CD4-positive, alpha-beta T cell treated with Interleukin-15 for 4 hours (primary cell): ENCODE data around the gene DNAI1.
A peak's percentile ranks its signal among the peaks of the same experiment; 100 is the strongest.
"Not testable (repeated sequence)": the region's sequence is repeated elsewhere in the genome, so short reads cannot be mapped to it uniquely, and the experiment has no call there.

Experiments
- DNase-seq: peaks from one replicate; pipeline ENCODE4 v3.0.0-alpha.2; 2020; ENCODE audit warnings: low spot score

DNAI1 gene

DNA sequence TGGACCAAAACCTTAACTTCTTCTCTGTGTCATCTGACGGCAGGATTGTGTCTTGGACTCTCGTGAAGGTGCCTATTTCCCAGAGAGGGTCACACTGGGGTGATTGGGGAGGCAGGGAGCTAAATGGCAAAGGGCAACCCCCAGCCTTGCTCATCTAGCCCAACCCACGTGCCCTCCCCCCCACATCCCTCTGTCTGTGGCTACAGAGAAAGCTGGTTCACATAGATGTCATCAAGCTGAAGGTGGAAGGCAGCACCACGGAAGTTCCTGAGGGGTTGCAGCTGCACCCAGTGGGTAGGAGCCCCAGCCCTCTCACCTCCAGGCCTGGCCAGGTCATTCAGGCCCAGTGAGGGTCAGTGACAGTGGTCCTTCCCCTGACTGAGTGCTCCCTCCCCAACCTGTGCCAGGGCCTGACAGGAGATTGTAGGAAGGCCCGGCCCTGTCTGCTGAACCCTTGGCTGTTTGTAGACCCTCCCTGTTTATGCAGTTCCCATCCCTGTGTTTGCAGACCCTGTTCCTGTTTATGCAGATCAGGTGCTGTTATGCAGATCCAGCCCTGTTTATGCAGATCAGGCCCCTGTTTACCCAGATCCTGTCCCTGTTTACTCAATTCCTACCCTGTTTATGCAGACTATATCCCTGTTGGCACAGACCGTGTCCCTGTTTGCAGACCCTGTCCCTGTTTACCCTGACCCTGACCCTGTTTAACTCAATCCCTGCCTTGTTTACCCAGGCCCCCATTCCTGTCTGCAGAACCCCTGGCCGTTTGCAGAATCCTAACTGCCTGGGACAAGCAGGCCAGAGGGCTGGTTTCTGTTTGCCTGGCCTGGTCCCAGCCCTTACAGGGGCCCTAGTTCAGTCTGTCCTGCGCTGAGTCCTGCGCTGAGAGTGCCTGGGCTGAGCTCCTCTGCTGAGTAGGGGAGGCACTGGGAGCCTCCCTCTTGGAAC lies 53.8 kb downstream of the DNAI1 start:
- no peak for DNase-seq

DNA sequence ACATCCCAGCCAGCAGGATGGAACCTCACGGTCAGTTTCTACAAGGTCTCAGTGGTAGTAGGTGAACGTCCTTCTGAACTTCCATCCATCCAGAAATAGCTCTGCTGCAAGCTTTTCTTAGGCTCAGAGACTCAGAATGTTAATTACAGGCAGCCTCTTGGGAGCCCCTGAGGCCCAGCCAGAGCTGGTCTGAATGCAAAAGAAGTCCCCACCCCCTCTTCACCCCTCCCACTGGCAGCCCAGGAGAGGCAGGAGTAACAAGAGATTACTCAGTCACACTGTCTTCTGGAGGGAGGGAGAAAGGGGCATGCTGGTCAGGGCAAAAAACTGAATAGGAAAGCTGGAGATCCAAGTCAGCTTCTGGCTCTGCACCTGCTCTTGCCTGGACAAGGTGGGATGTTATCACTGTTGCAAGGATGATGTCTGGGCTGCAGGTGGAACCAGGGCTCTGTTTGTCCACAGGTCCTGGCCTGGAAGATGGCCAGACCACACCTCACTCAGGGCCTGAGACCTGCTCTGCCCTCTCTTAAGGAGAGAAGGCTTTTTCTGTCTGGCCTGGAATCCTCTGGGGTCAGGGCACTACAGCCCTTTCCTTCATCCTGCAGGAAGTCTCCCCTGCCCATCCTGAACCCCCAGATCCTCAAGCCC lies 55.1 kb downstream of the DNAI1 start:
- DNase-seq, result no peak

DNA sequence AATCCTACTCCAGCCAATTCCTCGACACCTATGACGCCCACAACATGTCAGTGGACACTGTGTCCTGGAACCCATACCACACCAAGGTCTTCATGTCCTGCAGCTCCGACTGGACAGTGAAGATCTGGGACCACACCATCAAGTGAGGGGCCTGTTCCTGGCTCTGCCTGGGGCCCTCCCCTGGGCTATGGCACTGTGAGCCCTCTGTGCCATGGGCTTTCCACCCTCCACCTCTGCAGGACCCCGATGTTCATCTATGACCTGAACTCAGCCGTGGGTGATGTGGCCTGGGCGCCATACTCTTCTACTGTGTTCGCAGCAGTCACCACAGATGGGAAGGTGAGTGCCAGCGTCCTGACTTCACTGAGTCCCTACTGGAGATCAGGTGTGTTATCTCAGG lies 55.8 kb downstream of the DNAI1 start:
- DNase-seq, result no peak

DNA sequence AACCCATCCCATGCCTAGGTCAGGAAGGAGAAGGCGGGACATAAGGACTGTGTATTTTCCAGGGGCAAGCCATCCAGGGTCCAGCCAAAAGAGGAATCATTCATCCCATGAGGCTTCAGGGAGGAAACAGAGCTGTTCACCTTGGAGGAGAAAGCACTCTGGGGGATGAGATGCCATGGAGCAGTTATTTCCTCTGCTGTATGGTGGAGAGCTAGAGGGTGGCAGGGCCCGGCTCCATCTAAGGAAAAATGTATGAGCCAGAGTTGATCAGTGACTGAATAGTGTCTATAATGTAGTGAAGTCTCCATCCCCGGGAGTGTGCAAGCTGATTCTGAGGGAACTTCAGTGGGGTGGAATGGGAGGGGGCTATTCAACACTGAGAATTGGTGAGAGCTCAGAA lies 56.2 kb downstream of the DNAI1 start:
- DNase-seq, result no peak

DNA sequence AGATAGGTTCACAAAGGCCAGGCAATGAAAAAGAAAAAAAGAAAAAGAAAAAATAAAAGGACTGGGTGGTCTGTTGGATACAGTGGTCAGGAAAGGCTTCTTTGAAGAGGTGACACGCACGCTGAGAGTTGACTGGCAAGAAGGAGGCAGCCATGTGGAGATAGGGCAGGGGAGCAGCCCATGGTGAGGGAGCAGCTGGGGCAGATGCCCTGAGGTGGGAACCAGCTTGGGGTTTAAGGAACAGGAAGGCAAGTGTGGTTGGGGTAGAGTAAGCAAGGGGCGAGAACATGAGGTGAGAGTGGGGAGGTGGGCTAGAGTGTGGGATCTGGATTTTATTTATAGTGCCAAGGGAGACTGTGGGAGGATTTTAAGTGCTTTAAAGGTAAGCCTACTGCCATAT lies 57.4 kb downstream of the DNAI1 start:
- no peak for DNase-seq

DNA sequence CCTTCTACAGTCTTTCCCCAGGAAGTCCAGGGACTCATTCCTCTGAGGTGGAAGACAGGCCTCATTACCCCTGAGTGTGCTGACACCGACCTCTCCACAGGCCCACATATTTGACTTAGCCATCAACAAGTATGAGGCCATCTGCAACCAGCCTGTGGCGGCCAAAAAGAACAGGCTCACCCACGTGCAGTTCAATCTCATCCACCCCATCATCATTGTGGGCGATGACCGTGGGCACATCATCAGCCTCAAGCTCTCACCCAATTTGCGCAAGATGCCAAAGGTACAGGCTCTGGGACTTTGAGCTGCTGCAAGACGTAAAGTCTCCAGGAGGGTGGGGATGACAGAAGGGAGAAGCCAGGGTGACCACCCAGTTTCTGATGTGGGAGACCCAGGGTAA lies 58.6 kb downstream of the DNAI1 start:
- no peak for DNase-seq

DNA sequence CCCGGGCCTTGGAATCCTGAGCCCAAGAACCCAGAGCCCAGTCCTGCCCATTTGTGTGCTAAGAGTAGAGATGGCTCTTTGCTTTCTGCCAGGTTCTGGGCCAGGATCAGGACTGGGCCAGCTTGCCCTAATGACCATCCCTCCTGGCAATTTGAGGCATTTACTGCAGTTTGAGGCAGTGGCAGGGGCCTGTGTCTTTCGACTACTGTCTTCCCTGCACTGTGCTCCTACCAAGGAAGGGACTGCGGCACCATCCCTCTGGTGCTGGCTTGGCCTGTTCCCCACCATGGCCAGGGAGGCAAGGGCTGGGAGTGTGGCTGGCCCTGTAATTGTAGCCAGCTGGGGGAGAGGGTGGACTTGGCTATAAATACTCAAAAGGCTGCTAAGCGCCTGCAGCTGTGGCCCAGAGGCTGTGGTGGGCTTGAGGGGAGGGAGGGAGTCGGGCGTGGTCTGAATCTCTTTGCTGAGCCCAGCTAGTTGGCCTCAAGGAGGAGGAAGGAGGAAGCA lies 59.6 kb downstream of the DNAI1 start:
- no peak for DNase-seq

DNA sequence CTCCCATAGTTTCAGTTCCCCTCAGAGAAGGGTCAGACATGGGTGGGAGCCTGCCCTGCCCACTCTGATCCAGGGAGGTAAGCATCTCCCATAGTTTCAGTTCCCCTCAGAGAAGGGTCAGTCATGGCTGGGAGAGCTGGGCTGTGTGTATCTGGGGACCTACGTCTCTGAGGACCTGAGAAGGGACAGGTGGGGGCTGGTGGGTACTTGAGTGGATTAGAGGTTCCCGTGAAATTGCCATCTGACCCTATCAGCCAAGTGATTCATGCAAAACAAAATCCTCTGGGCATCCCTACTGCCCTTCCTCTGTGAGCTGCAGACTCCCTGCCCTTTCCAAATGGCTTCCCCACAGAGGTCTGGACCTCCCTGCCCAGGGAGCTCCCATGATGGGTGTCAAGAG lies 60.3 kb downstream of the DNAI1 start:
- no peak for DNase-seq

DNA sequence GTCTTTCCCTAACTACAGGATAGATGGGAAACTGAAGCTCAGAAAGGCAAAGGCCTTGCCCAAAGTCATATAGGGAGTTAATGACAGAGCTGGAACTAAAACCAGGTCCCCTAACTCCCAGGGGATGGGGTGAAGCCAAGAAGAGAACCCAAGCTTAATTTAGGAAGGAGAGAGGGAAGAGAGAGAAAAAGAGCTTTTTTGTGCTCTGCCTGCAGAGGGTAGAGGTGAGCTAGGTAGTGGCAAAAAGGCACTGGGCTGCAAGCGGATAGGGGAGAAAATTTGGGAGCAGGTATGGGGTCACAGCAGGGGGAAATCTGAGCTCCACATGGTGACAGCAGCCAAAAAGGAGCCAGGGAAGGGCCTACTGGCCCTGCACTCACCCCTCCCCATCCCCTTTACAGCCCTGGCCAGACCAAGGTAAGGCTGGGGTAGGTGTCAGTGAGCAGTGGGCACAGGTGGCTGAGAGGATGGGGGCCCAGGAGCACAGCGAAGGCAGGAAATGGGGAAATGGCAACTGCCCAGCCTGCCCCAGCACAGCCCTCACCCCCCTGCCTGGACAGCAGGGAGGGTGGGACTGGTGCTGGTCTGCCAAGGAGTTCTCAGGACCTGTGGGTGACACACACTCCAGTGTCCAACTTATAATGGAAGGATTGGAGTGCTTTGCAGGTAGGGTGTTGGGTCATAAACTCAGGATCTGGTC lies 60.9 kb downstream of the DNAI1 start:
- DNase-seq, result no peak

DNA sequence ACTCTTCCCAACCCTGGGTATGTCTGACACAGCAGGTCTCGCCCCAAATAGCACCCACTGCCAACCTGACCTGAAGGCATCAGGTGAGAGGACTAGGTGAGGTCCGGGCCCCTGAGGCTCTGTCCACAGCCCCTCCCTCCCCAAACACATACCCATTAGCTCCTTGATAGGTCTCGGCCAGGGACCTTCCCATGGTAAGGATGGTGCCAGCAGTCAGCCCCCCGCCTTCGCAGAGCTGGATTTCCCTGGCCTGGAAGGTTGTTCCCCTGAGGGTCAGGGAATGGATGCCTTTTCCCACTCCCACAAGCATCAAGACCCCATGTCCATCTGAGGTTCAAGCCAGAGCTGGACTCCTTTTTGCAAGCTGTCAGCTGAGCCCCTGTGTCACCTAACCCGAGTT lies 61.5 kb downstream of the DNAI1 start:
- no peak for DNase-seq

DNA sequence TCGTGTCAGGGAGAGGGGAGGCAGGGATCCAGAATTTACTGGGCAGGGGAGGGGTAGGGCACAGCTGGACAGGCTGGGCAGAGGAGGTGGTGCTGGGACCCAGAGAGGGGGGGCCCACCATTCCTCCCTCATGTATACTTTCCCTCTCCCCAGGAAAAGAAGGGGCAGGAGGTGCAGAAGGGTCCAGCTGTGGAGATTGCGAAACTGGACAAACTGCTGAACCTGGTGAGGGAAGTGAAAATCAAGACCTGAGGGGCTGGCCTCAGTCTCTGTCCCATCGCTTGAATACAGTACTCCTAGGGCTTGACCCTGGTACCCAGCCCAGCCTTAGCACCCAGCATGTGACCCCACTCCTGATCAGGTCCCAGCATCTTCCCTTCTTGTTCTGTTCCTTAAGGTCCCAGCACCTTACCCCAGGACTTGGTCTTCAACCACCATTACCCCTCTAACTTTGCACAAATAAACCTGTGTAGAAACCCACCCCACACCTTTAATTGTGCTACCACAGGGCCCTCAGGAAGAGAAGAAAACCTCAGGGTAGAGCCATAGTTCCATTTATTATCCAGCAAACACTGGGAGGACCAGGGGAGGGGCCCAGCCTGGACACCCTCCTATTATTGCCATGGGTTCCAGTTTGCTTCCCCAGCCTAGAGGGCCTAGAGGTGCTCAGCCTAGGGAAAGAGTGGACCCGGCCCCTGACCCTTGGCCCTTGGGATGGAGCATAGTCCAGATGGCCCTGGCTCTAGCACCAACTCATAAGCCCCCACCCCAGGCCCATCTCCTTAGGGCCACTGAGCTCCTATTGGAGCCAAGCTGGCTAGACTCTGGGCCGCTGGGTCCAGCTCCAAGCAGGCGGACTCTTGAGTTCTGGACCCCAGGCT lies 62.1 kb downstream of the DNAI1 start:
- no peak for DNase-seq

DNA sequence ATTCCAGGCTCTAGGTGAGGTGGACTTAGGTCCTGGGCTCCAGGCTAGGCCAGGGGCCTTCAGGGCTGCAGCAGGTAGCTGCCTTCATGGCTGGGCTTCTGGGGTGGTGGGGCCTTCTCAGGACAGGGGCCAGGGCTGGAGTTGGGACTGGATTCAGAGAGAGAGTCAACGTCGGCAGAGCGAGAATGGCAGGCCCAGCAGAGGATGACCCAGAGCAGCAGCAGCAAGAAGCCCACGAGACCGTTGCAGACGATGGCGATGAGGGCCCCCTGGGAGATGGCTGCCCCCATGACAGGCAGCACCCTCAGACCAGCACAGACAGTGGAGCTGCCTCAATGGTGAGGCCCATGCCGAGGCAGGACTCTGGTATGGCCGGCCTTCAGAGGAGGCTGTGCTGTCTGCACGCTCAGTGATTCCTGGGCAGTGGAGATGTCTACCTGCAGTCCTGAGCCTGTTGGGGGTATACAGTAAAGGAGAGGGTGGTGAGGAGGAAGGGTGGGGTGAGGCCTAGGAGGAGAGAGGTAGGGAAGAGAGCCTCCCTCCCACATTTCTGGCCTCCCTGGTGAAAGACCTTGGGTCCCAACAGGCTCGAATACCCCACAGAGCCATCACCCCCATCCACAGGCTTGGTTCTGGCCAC lies 62.9 kb downstream of the DNAI1 start:
- DNase-seq, result no peak

DNA sequence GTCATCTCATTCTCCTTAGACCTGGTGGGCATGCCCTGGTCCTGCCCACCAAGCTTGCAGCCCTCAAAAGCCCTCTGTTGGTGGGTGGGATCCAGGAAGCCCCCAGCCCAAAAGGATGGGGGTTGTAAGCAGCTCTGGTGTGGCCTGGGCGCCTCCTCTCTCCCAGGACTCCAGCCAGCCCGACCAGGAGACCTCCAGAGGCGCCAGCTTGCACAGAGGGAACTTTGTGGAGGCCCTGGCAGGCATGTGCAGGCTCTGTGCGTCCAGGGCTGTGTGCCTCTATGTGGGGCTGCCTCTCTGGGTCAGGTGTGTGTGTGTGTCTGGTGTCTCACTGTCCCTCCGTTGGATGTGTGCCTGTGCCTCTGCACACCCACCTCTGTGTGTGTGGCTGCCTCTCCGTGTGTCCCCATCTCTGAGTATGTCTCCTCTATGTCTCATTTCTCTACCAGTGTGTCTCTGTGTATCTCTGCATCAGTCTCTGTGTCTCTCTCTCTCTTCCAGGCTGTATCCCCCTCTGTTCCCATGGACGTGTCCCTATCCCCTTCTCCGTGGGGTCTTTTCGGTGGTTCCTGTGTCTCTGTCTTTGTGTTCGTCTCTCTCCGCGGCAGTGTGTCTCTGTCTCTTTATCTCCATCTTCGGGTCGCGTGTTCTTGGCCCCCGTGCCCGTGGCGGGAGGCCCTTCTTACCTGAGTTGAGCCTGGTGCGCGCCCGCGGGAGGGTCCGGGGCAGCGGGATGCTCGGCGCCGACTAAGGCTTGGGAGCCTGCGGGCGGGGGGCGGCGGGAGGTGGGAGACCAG lies 63.7 kb downstream of the DNAI1 start:
- DNase-seq, result no peak

DNA sequence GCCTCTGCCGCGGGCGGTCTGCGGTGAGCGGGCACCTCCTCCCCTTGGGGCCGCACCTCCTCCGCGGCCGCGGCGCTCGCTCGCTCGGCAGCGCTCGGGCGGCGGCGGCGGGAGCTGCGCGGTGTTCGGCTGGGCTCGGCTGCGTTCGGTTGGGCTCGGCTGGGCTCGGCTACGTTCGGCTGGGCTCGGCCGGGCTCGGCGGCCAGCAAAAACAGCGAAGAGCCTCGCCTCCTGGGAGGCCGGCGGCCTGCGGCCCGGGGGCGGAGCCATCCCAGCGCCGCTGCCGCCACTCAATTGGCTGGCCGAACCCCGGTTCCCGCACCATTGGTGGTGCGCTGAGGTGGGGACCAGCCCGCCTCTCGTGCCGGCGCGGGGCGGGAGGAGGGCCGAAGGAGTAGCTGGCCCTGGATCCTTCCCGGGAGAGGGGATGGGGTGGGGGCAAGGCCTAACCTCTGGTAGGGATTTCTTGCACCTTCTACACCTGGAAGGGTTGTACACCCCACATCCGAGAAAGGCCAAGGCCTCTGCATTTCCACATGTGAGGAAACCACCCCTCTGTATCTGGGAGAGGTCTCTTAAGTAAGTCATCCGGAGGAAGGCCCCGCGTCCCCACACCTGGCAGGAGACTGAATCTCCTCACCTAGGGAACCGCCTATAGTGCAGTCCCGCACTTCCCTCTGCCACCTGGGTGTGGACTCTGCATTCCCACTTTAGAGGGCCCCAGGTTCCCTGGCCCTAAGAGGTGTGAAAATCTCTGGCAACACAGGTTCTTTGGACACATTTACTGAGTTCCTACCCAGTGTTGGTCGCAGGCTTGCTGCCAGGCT lies 64.6 kb downstream of the DNAI1 start, which contains the start of gene ENHO:
TSS of gene ENHO (minus strand) at position 20 of the 827 bp plus-strand sequence. CDS start 1,295 bp downstream, outside the sequence.
- DNase-seq, result peak; percentile 91

DNA sequence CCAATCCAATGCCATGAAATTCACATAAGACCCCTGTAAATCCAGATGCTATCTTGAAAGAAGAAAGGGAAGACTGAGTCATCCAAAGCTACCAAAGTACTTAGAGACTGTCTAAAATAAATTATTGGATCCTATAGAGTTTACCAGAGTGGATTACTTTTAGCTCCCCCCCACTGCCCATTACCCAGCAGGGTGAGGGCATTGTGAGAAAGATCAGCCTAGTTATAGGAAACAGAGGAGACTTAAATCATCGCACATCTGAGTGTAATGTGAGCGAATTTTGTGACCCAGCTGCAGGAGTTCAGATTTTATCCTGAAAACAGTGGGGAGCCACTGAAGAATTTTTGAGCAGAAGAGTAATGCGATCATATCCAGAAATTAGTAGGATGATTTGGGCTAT lies 65.7 kb downstream of the DNAI1 start:
- DNase-seq, result no peak

DNA sequence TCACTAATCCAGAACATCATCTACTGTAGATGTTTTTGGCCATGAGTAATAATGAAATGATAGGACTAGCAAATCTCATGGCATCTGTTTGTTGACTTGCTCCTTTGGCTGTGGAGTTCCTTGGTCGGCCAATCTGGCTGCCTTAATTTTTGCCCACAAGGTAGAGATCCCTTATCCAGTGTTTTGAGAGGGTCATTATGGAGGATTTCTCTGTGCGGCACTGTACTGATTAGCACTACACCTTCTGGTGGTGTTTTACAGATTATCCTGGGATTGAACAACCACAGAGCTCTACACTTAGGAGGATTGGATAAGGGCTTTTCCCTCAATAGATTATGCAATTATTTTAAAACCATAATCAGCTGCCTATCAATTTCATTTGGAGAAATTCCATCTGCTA lies 67.4 kb downstream of the DNAI1 start:
- DNase-seq, result no peak

DNA sequence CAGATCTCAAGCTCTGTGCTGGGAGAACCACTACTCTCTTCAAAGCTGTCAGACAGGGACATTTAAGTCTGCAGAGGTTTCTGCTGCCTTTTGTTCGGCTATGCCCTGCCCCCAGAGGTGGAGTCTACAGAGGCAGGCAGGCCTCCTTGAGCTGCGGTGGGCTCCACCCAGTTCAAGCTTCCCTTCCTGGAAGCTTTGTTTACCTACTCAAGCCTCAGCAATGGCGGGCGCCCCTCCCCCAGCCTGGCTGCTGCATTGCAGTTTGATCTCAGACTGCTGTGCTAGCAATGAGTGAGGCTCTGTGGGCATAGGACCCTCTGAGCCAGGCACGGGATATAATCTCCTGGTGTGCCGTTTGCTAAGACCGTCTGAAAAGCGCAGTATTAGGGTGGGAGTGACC lies 73.4 kb downstream of the DNAI1 start:
- DNase-seq, result not testable (repeated sequence)

DNA sequence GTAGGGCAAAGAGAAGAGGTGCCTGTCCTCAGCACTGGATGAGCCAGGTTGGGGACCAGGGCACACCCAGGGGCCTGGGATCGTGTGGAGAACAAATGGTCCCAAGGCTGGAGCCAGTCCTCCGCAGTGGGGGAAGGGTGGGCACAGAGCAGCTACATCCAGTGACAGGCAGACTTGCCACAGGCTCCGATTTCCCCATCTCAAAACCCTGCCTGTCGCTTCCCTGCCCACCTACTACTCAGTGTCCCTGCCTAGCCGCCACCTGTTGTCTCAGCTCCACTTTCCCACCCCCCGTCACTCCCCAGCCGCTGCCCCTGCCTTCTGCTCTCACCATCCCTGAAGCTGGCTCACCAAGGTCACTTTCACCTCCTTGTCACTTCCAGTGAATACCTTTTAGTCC lies 78.1 kb downstream of the DNAI1 start:
- no peak for DNase-seq

DNA sequence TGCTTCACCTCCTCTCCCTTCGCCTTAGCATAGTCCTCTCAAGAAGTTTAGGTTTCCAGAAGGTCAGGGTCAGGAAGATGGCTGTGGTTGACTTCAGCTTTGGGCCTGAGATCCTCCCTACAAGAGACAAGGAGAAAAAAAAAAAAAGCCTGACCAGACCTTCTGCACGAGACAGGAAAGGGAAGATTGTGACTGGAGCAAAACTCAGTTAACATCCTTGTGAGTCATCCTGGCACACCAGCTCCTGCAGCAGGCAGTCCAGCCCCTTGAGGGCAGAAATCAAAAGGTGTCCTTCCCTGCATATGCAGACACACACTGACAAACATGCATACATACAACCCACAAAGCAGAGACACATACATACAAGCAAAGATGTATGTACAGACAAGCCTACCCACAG lies 82.2 kb downstream of the DNAI1 start:
- no peak for DNase-seq
